Neural crest cell (in vitro differentiated cells): Measurements from ENCODE around the gene MICALL1. TPM values are rescaled to one million over a fixed set of nuclear protein-coding genes. Genes with fewer than 3 reads are reported as not detected.
"Not testable (repeated sequence)": the region's sequence is repeated elsewhere in the genome, so short reads cannot be mapped to it uniquely, and the experiment has no call there.

Source experiments
- DNase-seq: peaks from one replicate; pipeline ENCODE4 v3.0.0; 2021; ENCODE audit warnings: low read depth, mixed read lengths, low spot score
- H3K27ac Mint-ChIP-seq: one replicate; pipeline ENCODE4 v1.8.0; 2021; ENCODE audit warnings: mild to moderate bottlenecking, mixed read lengths; ENCODE audit not compliant: unreplicated experiment
- H3K27me3 Mint-ChIP-seq: 2 replicates; pipeline ENCODE4 v1.8.0; 2021; ENCODE audit warnings: low read depth, mild to moderate bottlenecking, mixed read lengths
- H3K36me3 Mint-ChIP-seq: 2 replicates; pipeline ENCODE4 v1.8.0; 2021; ENCODE audit warnings: low read depth, mild to moderate bottlenecking, mixed read lengths
- H3K4me1 Mint-ChIP-seq: 2 replicates; pipeline ENCODE4 v1.8.0; 2021; ENCODE audit warnings: mixed read lengths
- H3K4me3 Mint-ChIP-seq: one replicate; pipeline ENCODE4 v1.8.0; 2021; ENCODE audit warnings: mild to moderate bottlenecking, mixed read lengths
- H3K9me3 Mint-ChIP-seq: 2 replicates; pipeline ENCODE4 v1.8.0; 2021; ENCODE audit warnings: mixed read lengths
- CTCF ChIP-seq: fragments of 200-600 bp; sonication (generic); conservative IDR thresholded peaks from 2 replicates; pipeline ENCODE4 v1.5.0; 2021; ENCODE audit warnings: antibody characterized with exemption, mild to moderate bottlenecking
- total RNA-seq: library from RNA; stranded (reverse); gene quantifications from 2 replicates; pipeline ENCODE4 v1.2.1, GENCODE V29; 2021

The MICALL1 gene
- total RNA-seq, 1 donor from 2014 or later: 49.1 TPM

GRCh38 chr22:37940698-37941376 is 34.7 kb downstream of the MICALL1 start:
- Mint-ChIP-seq H3K4me1 (no peaks in the 10 kb centered on the region), H3K27ac (peak overlapping the region; percentile 60), H3K9me3 (no peaks in the 10 kb centered on the region), H3K36me3 (no peaks in the 10 kb centered on the region), H3K4me3 (no peak overlapping the region), H3K27me3 (no peaks in the 10 kb centered on the region)
- TF ChIP-seq CTCF: no peak
- DNase-seq: no peak

GRCh38 chr22:37942133-37942532 is 36.0 kb downstream of the MICALL1 start:
- TF ChIP-seq CTCF: no peak
- Mint-ChIP-seq H3K4me3 (no peak overlapping the region), H3K27ac (no peak overlapping the region), H3K27me3 (no peaks in the 10 kb centered on the region), H3K9me3 (no peaks in the 10 kb centered on the region), H3K36me3 (no peaks in the 10 kb centered on the region), H3K4me1 (no peaks in the 10 kb centered on the region)
- no peak for DNase-seq

GRCh38 chr22:37943136-37943824 is 37.2 kb downstream of the MICALL1 start:
- H3K4me1 Mint-ChIP-seq: no peaks in the 10 kb centered on the region
- H3K4me3 Mint-ChIP-seq: no peak overlapping the region
- no peaks in the 10 kb centered on the region for H3K27me3 Mint-ChIP-seq
- DNase-seq: no peak
- H3K9me3 Mint-ChIP-seq: no peaks in the 10 kb centered on the region
- no peak for TF ChIP-seq CTCF
- no peak overlapping the region for H3K27ac Mint-ChIP-seq
- no peaks in the 10 kb centered on the region for H3K36me3 Mint-ChIP-seq

- Mint-ChIP-seq H3K9me3 (no peaks in the 10 kb centered on the region), H3K4me1 (no peaks in the 10 kb centered on the region)
- no peak for TF ChIP-seq CTCF
Measured at GRCh38 chr22:37943825-37944198, 37.7 kb downstream of the MICALL1 start.

GRCh38 chr22:37944423-37944822 is 38.3 kb downstream of the MICALL1 start:
- DNase-seq, H3K36me3 Mint-ChIP-seq, H3K4me1 Mint-ChIP-seq, H3K9me3 Mint-ChIP-seq, H3K27ac Mint-ChIP-seq, H3K27me3 Mint-ChIP-seq, H3K4me3 Mint-ChIP-seq: not testable (repeated sequence)

More at GRCh38 chr22:37943825-37944198, 37.7 kb downstream of the MICALL1 start:
- H3K27ac Mint-ChIP-seq: no peak overlapping the region
- no peak for DNase-seq
- H3K36me3 Mint-ChIP-seq: no peaks in the 10 kb centered on the region
- no peaks in the 10 kb centered on the region for H3K27me3 Mint-ChIP-seq
- no peak overlapping the region for H3K4me3 Mint-ChIP-seq

GRCh38 chr22:37947142-37947795 is 41.2 kb downstream of the MICALL1 start:
- DNase-seq, H3K27me3 Mint-ChIP-seq, H3K4me3 Mint-ChIP-seq, H3K36me3 Mint-ChIP-seq, H3K4me1 Mint-ChIP-seq, H3K9me3 Mint-ChIP-seq: not testable (repeated sequence)
- peak overlapping the region; percentile 88 for H3K27ac Mint-ChIP-seq
